Hypothalamus (tissue), 51 donors: ENCODE data around the gene DGCR6.
"Not testable (repeated sequence)": the region's sequence is repeated elsewhere in the genome, so short reads cannot be mapped to it uniquely, and the experiment has no call there.

Experiments used
- DNase-seq, 51 donors: peaks; one replicate each; lab custom pipeline; 2025; lab: John Stamatoyannopoulos, UW

DGCR6 gene

DNA sequence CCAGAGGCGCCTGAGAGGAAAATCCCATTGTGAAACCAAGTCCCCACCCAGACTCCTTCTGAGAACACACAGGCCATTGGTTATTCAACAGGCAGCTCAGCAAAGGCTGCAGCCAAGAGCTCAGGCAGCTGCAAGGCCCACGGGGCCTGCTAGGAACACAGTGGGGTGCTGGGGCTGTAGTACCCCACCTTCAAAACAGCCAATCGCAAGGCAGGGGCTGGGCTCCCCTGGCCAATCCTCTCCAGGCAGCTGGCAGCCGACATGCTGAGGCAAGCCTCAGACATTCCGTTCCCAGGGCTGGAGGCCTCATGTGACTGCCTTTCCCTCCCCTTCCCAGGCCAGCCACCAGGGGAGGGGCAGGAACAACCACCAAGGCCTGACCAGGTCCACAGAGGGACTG, 23.3 kb downstream of the DGCR6 start:
- no peak for DNase-seq

DNA sequence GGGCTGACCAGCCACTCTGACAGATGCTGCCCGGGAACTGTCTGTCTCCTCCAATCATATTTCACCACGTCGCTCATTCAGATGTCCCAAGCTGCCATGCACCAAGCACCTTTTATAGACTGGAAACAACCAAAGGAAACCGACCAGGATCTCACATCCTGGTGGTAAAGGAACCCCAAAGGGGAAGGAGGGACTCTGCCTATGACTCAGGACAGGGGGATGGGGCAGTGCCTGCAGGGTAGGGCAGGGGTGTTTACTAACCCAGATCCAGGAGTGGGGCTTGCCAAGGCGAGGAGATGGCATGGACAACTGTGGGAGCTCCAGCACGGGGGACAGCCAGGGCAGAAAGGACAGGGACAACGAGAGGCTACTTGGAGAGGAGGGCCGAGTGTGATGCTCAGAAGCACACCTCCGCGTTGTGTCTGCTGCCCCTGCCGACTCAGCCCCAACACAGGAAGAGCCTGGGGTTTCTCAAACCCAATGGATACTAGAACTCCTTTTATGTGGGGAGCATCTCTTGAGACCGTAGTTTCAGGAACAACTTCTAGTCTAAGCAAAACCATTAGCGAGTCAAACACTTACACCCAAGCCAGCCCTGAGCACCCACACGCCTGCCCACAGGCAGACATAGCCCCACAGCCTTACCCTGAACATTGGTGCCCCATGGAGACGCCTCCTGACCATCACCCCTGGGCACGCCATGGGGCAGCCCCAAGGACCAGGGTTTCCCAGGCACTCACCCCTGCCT, 26.0 kb downstream of the DGCR6 start:
- no peak for DNase-seq

DNA sequence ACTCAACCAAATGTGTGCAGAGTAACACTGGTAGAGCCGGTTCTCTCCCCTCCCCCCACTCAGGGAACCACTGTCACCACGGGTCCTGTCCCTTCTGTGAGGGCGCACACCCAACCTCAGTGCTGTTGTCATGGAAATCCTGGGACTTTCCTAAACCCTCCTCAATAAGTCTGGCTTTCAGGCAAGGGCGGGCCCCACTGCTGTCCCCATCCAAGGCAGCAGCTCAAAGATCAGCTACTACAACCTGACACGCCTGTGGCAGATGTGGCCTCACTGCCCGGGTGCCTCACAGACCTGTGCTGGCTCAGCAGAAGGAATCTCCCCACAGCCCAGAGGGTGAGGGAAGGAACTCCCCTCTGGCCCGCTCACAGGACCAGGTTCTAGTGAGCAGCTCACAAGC, 27.8 kb downstream of the DGCR6 start:
- no peak for DNase-seq

DNA sequence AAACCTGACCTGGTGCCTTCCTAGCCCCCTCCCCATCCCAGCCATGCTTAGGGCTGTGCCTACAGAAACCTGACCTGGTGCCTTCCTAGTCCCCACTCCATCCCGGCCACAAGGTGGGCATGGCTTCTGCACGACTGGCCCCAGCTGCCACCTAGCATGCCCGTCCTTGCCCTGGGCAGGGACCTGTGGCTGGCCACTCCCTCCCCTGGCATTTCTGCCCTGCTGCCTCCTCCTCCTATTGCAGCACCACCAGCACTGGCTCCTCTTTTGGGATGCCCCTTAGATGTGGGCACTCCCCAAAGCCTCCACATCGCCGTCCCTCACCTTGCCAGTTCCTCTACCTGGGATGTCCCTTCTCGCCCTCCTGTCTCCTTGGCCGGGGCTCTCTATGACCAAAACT, 28.6 kb downstream of the DGCR6 start:
- not testable (repeated sequence) for DNase-seq

DNA sequence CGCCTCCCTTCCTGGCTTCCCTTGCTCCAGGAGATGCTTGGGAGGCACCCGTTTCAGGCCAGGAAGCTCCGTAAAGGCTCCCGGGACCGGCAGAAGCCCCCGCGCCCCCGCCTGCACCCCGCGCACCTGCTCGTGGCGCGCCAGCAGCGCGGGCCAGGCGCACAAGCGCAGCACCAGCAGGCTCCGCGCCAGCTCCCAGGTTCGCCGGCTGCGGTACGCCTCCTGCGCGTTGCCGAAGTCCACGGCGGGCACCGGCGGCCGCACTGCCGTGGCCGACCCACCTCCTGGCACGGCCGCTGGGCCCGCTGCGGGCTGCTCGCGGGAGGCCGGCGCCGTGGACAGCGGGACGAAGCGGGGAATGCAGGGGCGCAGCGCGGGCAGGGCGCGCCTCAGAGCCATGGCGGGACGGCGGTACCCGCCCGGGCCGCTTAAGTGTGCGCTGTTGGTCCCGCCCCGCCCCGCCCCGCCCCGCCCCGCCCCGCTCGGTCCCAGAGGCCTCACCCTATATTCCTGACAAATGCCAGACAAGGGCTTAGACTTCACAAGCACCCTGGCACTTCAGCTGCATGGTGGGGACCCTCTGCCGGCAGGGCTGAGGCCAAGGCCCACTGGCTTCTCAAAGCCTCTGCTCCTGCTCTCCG, 29.9 kb downstream of the DGCR6 start, which contains the start of gene PRODH:
Gene PRODH, minus strand, starts transcription at position 405 of the 641 bp plus-strand sequence. Its CDS starts 6 bp downstream, at position 399.
- no peak for DNase-seq

DNA sequence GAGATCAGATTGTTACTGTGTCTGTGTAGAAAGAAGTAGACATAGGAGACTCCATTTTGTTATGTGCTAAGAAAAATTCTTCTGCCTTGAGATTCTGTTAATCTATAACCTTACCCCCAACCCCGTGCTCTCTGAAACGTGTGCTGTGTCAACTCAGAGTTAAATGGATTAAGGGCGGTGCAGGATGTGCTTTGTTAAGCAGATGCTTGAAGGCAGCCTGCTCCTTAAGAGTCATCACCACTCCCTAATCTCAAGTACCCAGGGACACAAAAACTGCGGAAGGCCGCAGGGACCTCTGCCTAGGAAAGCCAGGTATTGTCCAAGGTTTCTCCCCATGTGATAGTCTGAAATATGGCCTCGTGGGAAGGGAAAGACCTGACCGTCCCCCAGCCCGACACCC, 32.6 kb downstream of the DGCR6 start:
- not testable (repeated sequence) for DNase-seq

DNA sequence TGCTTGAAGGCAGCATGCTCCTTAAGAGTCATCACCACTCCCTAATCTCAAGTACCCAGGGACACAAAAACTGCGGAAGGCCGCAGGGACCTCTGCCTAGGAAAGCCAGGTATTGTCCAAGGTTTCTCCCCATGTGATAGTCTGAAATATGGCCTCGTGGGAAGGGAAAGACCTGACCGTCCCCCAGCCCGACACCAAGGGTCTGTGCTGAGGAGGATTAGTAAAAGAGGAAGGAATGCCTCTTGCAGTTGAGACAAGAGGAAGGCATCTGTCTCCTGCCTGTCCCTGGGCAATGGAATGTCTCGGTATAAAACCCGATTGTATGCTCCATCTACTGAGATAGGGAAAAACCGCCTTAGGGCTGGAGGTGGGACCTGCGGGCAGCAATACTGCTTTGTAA, 41.0 kb downstream of the DGCR6 start:
- not testable (repeated sequence) for DNase-seq

DNA sequence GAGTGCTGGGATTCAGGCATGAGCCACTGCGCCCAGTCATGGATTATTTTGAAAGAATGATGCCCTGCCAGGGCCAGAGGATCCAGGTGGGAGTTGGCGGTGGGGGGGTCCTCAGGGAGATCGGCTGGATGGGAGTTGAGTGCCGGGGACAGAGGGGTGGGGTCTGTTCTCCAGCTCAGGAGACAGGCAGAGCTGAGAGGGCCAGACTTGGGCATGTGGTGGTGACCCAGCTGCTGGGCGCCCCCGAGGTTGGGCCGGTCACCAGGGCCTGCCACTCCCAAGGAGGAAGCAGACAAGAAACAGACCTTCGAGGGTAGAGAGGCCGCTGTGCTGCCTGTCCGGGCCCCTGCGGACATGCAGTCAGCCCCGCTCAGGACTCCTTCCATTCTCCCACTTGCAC, 41.8 kb downstream of the DGCR6 start:
- DNase-seq = no peak

DNA sequence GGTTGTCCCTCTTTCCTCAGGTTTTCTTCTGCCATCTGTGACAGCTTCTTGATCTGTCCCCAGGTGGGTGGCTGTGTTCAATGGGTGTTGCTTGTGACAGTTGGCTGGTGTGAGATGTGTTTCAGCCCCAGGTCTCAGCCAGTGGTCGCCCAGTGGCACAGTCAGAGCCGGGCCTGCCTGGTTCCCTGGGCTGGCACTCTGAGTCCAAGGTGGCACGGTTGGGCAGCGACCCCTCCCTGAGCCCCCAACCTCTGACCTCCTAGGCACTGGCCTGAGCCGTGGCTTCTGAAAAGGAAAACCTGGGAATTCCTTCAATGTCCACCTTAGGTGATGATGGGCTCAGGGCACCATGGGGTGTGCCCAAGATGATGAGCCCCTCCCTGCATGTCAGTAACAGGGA, 44.0 kb downstream of the DGCR6 start:
- no peak for DNase-seq

DNA sequence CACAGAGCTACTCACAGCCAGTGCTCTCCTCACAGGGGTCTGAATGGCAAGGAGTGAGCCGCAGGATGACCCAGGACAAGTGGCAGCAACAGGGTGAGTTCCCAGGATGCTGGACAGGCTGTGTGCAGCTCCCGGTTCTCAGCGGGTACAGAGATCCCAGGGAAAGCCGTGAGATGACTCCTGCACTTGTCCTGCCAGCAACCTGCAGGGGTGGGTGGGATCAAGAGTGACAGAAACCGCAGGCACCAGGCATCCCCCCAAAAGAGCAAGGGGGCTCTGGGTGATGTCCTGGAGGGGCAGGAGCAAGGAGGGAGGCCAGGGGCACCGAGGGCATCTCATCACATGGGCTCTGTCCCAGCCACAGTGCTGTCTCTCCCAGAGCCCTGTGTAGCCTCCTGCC, 45.9 kb downstream of the DGCR6 start:
- DNase-seq = no peak

DNA sequence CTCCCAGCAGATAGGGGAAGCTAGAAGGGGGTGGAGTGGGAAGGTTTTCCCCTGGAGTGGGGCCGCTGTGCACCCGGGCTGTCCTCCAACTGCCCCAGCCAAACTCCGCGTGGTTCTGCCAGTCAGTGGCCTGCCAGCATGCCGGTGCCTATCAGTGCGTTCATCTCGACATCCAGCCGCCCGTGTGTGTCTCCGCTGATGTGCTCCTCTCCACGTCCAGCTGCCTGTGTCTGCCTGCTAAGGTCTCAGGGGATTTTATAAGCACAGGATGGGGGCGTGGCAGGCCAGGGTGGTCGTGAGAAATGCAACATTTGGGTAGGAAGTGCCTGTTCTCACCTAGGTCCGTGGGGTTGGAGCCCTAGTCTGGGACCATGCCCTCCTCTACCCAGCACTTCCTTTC, 47.0 kb downstream of the DGCR6 start:
- DNase-seq = not testable (repeated sequence)

DNA sequence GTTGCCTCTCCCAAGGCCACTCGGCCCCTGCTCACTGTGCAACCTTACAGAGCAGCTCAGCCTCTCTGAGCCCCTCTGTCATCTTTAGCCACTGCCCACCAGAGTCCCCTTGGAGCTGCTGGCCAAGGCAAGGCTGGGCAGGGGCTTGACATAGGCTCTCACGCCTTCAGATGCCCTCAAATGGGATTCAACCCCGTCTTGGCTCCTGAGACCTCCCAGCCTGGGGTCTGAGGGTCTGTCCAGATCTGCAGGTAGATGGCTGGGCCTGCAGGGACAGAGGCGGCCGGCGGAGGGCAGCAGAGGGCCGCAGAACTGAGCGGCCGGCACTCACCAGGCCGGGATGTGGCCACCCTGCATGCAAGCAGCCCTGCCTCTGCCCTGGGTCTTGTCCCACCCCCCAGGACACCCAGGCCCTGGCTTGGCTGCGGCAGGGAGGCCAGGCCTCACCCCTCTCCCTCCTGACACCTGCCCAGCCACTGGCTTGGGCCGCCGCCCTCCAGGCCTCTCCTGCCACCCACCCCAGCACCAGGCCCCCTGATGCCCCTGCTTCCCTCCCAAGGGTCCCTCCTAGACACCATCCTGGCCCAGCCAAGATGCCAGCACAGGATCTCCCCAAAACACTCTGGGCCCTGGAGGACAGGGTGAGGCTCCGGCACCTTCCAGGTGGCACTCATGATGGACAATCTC, 48.3 kb downstream of the DGCR6 start:
- DNase-seq = peak in 46 of 51 donors; percentile 6 to 81 (median 46)

DNA sequence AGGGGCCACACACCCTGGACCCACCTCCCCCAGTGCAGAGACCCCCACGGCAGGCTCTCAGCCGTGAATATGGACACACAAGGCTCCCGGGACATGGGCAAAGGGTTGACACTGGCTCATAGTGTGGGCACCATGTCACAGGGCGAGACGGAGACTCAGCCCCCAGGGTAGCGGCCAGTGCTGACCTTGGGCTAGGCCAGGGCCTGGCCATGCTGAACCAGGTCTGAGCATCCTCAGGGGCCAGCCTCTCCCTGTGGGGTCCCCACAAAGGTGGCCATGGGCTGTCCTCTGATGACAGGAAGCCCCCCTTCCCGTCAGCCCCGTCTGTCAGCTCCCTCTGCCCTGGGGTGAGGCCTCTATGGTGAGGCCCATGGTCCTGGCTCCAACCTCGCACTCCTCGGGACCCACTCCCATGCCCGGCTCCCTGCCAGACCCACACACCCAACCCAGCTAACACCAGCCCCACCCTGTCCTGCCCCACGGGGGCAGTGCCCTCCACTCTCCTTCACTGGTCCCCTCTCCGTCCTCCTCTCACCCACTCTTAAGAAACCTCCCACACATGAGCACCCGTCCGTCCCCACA, 49.0 kb downstream of the DGCR6 start:
- no peak for DNase-seq

DNA sequence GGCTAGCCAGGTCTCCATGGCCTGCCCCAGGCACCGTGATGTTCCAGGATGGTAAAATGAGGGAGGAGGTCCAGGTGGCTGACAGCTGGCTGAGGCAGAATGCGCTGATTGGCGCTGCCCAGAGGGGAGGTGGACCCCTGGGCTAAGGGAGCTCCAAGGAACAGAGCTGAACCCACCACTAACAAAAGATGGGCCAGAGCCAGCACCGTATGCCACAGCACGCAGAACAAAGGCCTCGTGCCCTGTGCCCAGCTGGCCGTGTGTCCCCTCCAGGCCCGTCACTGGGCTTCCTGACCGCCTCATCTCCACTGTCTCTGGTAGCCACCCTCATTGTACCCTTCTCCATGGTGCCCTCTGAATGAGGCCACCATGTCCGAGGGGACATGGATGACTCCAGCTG, 49.6 kb downstream of the DGCR6 start:
- DNase-seq = no peak

DNA sequence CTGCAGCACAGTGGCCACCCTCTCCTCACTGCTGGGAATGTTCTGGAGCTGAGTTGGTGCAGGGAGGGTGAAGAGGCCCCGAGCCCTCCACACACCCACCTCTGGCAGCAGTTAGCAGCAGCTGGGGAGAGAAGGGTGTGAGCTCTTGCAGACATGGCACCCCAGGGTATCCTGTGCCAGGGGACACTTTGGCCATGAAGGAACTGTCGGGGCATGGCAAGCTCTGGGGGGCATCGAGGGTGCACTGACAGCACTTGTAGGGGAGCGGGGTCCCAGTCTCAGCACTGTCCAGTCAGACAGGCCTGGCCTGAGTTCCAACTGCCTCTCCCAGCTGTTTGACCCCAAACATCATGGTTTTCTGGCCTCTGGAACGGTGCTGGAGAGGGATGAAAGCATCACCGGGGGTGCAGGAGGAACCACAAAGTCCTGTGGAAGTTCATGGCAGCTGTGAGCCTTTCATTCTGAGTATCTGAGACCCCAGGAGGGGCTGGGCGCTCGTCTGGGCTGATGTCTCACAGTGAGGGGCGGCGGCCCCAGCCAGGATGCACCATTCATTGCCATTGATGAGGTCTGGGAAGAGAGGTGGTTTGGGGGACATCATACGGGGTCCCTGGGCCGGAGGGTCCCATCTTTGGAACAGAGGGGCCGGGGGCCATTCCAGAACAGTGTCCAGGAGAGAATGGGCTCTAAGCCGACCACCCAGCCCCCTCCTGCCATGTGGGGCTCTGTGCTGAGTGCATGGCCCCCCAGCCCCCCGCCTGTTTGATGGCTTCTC, 50.2 kb downstream of the DGCR6 start:
- DNase-seq = not testable (repeated sequence)

DNA sequence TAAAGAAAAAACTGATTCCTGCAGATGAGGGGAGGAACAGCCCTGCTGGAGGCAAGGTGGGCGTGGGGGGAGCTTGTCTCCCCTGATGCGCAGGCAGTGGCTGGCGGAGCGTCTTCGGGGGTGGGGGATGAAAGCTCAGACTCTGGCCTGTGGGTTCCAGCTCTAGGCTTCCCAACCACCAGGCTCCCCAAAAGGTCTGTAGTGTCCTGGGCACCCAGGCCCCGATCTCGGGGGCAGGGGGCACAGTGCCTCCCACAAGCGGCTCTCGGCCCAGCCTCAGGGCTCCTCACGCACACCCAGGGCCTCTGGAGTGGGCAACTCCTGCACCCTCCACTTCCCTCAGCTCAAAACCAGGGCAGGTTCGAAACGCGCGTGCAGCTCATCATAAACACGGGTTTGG, 50.8 kb downstream of the DGCR6 start:
- DNase-seq = not testable (repeated sequence)

DNA sequence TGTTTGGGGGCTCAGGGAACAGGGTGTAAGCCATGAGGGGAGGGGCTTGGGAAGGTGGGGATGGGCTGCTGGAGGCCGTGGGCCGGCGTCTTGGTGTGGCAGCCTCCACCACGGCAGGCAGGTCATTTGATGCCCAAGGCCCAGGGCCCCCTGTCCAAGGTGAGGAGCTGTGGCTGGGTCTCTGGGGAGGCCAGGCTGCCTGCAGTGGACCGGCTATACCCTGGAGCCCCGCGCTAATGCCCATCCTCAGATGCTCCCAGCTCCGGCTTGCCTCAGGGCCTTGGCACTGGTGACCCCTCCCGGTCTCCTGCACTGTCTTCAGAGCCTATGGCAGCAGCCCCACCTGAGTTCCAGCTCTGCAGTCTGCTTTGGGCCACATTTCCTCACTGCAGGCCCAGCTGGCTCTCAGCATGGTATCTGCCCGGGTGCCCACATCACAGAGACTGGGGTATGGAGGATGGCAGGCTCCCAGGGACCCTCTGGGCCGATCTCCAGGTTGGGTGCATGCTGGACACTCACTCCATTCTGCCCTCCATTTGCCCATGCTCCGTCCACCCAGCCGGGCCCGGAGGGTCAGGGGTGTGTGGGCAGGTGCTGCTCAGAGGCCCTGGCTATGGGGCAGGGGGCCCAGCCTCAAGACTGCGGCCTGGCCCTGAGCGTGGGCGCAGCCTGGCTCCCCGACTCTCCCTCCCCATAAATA, 51.7 kb downstream of the DGCR6 start:
- not testable (repeated sequence) for DNase-seq

DNA sequence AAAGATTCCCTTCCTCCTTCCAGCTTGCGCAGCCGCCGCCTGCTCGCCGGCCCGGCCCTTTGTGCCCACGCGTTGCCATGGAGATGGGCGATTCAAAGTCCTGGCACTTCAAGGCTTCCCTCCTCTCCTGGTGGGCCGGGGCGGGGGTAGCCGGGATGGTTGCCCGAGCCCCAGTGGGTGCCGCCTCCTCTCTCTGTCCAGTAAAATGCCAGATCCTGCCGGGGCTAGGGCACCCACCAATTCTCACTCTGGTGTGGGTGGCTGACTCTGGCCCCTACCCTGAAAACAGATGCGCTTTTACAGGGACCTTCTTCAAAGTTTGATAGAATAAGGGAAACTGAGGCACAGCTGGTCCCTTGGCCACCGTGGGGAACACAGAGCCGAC, 52.2 kb downstream of the DGCR6 start:
- peak in 28 of 51 donors; percentile 7 to 67 (median 38) for DNase-seq

DNA sequence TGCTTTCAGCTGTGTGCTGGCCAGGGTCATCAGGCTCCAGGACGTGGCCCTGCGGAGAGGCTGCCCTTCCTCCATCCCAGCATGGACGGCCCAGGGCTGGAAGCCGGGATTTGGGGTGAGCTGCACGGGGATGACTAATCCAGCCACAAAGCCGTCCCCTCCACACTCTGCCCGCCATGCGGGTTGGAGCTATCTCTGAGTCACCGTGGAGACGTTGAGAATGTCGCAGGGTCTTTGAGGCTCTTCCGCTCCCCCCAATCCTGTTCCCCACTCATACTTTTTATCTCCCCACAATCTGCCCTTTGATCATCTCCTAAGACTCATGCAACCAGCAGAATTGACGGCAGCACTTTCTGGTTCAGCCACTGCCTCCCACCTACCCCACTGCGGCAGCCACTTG, 52.6 kb downstream of the DGCR6 start:
- not testable (repeated sequence) for DNase-seq

DNA sequence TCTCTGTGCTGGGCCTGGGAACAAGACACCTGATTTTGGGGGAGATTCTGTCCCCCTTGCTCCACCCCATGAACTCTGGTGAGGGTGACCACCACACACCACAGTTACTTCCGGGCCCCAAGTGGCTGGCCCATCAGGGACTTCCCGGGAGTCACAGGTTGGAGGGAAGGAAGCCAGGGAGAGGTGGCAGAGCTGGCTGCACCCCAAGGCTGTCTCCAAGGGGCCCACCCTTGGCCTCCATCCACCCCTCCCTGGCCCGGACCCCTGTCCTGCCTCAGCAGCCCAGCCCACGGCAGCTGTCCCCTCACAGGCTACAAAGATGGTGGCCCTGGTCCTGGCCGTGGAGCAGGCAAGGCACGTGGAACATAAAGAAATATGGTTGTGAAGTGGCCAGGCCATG, 53.1 kb downstream of the DGCR6 start:
- not testable (repeated sequence) for DNase-seq
